Measurements from ENCODE around the gene GAPVD1.
"Not testable (repeated sequence)": the region's sequence is repeated elsewhere in the genome, so short reads cannot be mapped to it uniquely, and the experiment has no call there.

GAPVD1 gene

GRCh38 chr9:125254231-125254630, 7.4 kb upstream of the GAPVD1 start:
- no peak for FAIRE-seq
- DNase-seq (ENCODE audit: low spot score) = no peak

- no peak for DNase-seq (ENCODE audit: low spot score)
These were observed 5.7 kb upstream of the GAPVD1 start for GRCh38 chr9:125255781-125256391.

GRCh38 chr9:125258160-125258785, 3.4 kb upstream of the GAPVD1 start:
- no peak for FAIRE-seq
- DNase-seq (ENCODE audit: low spot score) = no peak

More at GRCh38 chr9:125255781-125256391, 5.7 kb upstream of the GAPVD1 start:
- no peak for FAIRE-seq

- FAIRE-seq = no peak
- no peak for DNase-seq (ENCODE audit: low spot score)
These were observed 2.6 kb upstream of the GAPVD1 start for GRCh38 chr9:125258832-125259534.

GRCh38 chr9:125260561-125260960, 1.1 kb upstream of the GAPVD1 start:
- FAIRE-seq (no peak), DNase-seq (ENCODE audit: low spot score) (no peak)

GRCh38 chr9:125262294-125262991, 817 bp downstream of the GAPVD1 start:
- DNase-seq (ENCODE audit: low spot score) = no peak
- no peak for FAIRE-seq

- FAIRE-seq; DNase-seq (ENCODE audit: low spot score): not testable (repeated sequence)
These were observed 2.4 kb downstream of the GAPVD1 start for GRCh38 chr9:125264068-125264467.

- no peak for DNase-seq (ENCODE audit: low spot score)
- FAIRE-seq = no peak
These were observed 6.9 kb downstream of the GAPVD1 start for GRCh38 chr9:125268394-125269013.

GRCh38 chr9:125269014-125269397, 7.4 kb downstream of the GAPVD1 start:
- DNase-seq (ENCODE audit: low spot score) = no peak
- no peak for FAIRE-seq

GRCh38 chr9:125271081-125271480, 9.5 kb downstream of the GAPVD1 start:
- FAIRE-seq (no peak), DNase-seq (ENCODE audit: low spot score) (no peak)

GRCh38 chr9:125272697-125273096, 11.1 kb downstream of the GAPVD1 start:
- FAIRE-seq (no peak), DNase-seq (ENCODE audit: low spot score) (no peak)

- no peak for FAIRE-seq
- no peak for DNase-seq (ENCODE audit: low spot score)
These were observed 15.1 kb downstream of the GAPVD1 start for GRCh38 chr9:125276771-125277170.

GRCh38 chr9:125277411-125277810, 15.8 kb downstream of the GAPVD1 start:
- DNase-seq (ENCODE audit: low spot score) = no peak
- no peak for FAIRE-seq

GRCh38 chr9:125280945-125281344, 19.3 kb downstream of the GAPVD1 start:
- no peak for DNase-seq (ENCODE audit: low spot score)
- FAIRE-seq = no peak

GRCh38 chr9:125284855-125285254, 23.2 kb downstream of the GAPVD1 start:
- FAIRE-seq (no peak), DNase-seq (ENCODE audit: low spot score) (no peak)

- not testable (repeated sequence) for FAIRE-seq; DNase-seq (ENCODE audit: low spot score)
These were observed 25.4 kb downstream of the GAPVD1 start for GRCh38 chr9:125286935-125287433.

GRCh38 chr9:125293134-125293533, 31.5 kb downstream of the GAPVD1 start:
- no peak for DNase-seq (ENCODE audit: low spot score)
- FAIRE-seq = no peak

GRCh38 chr9:125295657-125296056, 34.0 kb downstream of the GAPVD1 start:
- no peak for FAIRE-seq

GRCh38 chr9:125296843-125297372, 35.3 kb downstream of the GAPVD1 start:
- FAIRE-seq = no peak
- DNase-seq (ENCODE audit: low spot score) = no peak

More at GRCh38 chr9:125295657-125296056, 34.0 kb downstream of the GAPVD1 start:
- no peak for DNase-seq (ENCODE audit: low spot score)

- DNase-seq (ENCODE audit: low spot score) (no peak), FAIRE-seq (no peak)
These were observed 36.3 kb downstream of the GAPVD1 start for GRCh38 chr9:125297917-125298316.

- DNase-seq (ENCODE audit: low spot score) (no peak), FAIRE-seq (no peak)
These were observed 40.6 kb downstream of the GAPVD1 start for GRCh38 chr9:125302241-125302640.
